ENCODE data around the gene HUNK. TPM values are rescaled to one million over a fixed set of nuclear protein-coding genes. Genes with fewer than 3 reads are reported as not detected.

HUNK gene
- total RNA-seq, 4 donors from 2014 or later: 0.42 to 3.2 (median 1.0) TPM

DNA sequence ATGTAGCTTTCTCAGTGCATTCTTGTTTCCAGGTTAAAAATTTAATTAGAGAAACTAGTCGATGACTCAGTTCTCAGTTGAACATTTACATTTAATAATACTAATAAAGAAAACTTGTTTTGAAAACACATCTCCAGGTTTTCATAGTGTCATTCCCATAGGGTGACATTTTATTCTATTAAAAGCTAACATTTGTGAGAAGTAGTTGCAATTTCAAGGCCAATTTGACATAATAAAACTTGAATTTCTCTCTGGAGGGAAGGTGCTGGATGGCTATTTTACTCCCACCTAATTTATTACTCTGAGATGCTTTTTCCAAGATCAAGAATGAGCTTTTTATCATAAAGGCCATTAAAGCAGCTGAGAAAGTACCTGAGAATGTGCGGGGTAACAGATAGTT lies 16.6 kb downstream of the HUNK start:
- no peak overlapping the region for H3K27ac ChIP-seq (replicated peaks in 1 of 4)
- no peaks in the 10 kb centered on the region for H3K9me3 ChIP-seq
- H3K36me3 ChIP-seq: no peaks in the 10 kb centered on the region
- TF ChIP-seq, protein P1, sequence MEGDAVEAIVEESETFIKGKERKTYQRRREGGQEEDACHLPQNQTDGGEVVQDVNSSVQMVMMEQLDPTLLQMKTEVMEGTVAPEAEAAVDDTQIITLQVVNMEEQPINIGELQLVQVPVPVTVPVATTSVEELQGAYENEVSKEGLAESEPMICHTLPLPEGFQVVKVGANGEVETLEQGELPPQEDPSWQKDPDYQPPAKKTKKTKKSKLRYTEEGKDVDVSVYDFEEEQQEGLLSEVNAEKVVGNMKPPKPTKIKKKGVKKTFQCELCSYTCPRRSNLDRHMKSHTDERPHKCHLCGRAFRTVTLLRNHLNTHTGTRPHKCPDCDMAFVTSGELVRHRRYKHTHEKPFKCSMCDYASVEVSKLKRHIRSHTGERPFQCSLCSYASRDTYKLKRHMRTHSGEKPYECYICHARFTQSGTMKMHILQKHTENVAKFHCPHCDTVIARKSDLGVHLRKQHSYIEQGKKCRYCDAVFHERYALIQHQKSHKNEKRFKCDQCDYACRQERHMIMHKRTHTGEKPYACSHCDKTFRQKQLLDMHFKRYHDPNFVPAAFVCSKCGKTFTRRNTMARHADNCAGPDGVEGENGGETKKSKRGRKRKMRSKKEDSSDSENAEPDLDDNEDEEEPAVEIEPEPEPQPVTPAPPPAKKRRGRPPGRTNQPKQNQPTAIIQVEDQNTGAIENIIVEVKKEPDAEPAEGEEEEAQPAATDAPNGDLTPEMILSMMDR (IDR thresholded peaks at IDR 0.05): no peak
- no peak for TF ChIP-seq EP300 (IDR thresholded peaks at IDR 0.05)
- no peak for TF ChIP-seq POLR2AphosphoS5 (IDR thresholded peaks at IDR 0.05)
- TF ChIP-seq POLR2A (IDR thresholded peaks at IDR 0.05; ENCODE audit: low read depth): no peak
- H3K4me3 ChIP-seq: no peak overlapping the region
- 84% methylated on average over 2 of the region's 2 CpGs for WGBS
- DNase-seq (ENCODE audit: extremely low spot score): no peak
- H3K27me3 ChIP-seq: peaks cover 0 to 16% (median 0%) of the 10 kb centered on the region in 4 donors
- H3K4me1 ChIP-seq: no peaks in the 10 kb centered on the region
- intact Hi-C loops (cut with DNase I): no loop called here

DNA sequence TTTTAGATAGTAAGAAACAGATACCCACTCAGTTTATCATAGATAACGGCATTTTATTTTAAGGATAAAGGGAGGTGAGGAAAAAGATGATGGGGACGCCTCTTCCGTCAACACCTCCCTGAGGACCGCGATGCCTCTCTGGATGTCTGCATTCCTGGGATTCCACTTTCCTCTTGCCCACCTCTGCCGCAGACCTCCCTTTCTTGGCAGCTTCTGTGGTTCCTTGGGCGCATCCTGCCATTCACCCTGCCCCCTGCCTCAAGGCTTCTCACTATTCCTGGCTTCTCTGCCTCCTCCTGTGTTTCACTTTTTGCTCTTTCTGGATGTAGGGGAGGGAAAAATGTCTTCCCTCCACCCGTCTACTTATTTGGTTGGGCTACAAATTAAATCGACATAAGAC lies 19.9 kb downstream of the HUNK start:
- H3K27me3 ChIP-seq: peaks cover 0 to 3% (median 0%) of the 10 kb centered on the region in 4 donors
- H3K9me3 ChIP-seq: no peaks in the 10 kb centered on the region
- 67% methylated on average over 9 of the region's 9 CpGs for WGBS
- H3K4me3 ChIP-seq: no peak overlapping the region
- no peak for DNase-seq (ENCODE audit: extremely low spot score)
- no peaks in the 10 kb centered on the region for H3K4me1 ChIP-seq
- TF ChIP-seq, protein P1 (IDR thresholded peaks at IDR 0.05): no peak
- TF ChIP-seq POLR2AphosphoS5 (IDR thresholded peaks at IDR 0.05) (no peak), EP300 (IDR thresholded peaks at IDR 0.05) (no peak), POLR2A (IDR thresholded peaks at IDR 0.05; ENCODE audit: low read depth) (no peak)
- no peaks in the 10 kb centered on the region for H3K36me3 ChIP-seq
- intact Hi-C loops (cut with DNase I): no loop called here
- H3K27ac ChIP-seq (replicated peaks in 1 of 4): no peak overlapping the region

DNA sequence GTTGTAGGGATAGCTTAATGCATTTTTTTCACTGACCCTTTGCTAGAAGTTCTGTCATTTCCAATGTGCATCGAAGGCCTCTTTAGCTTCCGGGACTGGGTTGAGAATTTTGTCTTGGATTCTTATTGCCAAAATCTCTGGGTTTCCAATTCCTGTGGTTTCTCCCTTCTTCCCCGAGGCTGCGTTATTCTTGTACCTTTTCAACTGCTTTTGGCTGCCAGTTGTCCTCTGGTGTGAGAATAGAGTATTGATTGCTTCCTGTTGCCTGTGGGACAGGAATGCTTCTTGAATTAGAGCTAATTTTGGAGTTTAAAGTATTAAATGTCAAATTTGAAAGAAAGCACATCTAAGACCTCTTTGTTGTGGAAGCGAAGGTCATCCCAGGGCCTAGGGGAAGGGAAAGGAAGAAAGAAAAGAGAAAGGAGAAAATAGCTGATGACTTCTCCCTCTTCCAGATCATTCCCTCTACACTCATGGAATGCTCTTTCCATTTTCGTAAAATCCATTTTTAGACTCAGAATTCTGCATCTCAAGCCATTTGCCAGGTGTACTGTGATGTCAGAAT lies 21.1 kb downstream of the HUNK start:
- no peak overlapping the region for H3K4me3 ChIP-seq
- no peaks in the 10 kb centered on the region for H3K9me3 ChIP-seq
- H3K27me3 ChIP-seq: peaks cover 0 to 3% (median 0%) of the 10 kb centered on the region in 4 donors
- 75% methylated on average over 6 of the region's 6 CpGs for WGBS
- intact Hi-C loops (cut with DNase I): no loop called here
- TF ChIP-seq POLR2A (IDR thresholded peaks at IDR 0.05; ENCODE audit: low read depth): no peak
- no peaks in the 10 kb centered on the region for H3K36me3 ChIP-seq
- H3K27ac ChIP-seq (replicated peaks in 1 of 4): no peak overlapping the region
- H3K4me1 ChIP-seq: no peaks in the 10 kb centered on the region
- no peak for DNase-seq (ENCODE audit: extremely low spot score)

DNA sequence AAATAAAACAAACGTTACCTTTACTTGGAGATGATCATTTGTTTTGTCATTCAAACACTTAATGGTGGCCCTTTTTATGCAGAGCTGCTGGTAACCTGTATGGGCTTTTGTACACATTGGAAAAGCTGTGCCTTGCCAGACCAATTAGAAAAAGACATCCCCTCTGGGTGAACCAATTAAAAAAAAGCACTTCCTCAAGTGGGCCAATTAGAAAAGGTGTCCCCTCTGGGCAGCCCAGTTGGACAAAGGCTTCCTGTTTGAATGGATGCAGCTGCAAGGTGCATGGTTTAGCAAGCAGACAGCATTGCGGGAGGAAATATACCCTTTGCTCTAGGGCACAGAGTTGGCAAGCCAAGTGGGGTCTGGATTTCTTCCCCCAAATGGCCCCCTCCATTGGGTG lies 21.6 kb downstream of the HUNK start:
- H3K4me1 ChIP-seq: no peaks in the 10 kb centered on the region
- no peak for TF ChIP-seq POLR2A (IDR thresholded peaks at IDR 0.05; ENCODE audit: low read depth)
- TF ChIP-seq EP300 (IDR thresholded peaks at IDR 0.05): no peak
- H3K9me3 ChIP-seq: no peaks in the 10 kb centered on the region
- H3K4me3 ChIP-seq: no peak overlapping the region
- no peak for DNase-seq (ENCODE audit: extremely low spot score)
- peaks cover 0 to 3% (median 0%) of the 10 kb centered on the region in 4 donors for H3K27me3 ChIP-seq
- WGBS: 59% methylated on average over 1 of the region's 2 CpGs
- intact Hi-C loops (cut with DNase I): no loop called here
- H3K27ac ChIP-seq (replicated peaks in 1 of 4): no peak overlapping the region
- no peaks in the 10 kb centered on the region for H3K36me3 ChIP-seq

DNA sequence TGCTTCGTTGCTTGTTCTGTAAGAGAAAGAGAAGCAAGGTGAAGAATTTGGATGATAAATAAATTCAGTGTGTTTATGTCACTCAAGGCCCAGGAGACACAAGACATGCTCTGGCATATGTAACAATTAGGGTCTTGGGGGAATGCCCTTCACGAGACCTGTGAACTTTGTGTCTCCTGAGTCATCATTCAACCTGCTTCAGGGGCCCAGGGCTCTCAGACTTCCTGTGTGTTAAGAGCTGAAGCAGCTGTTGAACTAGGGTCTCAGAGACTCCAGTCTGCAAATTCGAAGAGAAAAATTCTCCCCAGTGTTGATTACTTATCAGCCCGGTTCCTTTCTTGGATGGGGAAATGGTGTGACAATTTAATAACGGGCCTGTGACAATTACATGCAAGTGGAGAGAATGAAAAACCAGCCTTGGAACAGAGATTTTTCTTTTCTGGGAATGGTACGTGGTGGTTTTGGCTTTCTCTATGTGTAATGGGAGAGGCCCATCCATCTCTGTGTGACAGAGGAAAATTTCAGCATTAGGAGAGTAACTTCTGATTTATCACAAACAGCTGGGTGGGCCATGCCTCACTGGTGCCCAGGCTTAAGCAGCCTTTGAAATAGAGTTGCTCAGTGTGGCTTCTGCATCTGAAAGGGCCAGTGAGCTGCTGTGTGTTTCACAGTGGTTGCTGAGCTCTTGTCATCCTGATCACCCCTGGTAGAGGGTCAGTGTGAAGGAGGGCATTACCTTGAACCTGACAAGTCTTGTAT lies 22.4 kb downstream of the HUNK start:
- DNase-seq (ENCODE audit: extremely low spot score): no peak
- no peak for TF ChIP-seq POLR2AphosphoS5 (IDR thresholded peaks at IDR 0.05)
- TF ChIP-seq EP300 (IDR thresholded peaks at IDR 0.05): no peak
- TF ChIP-seq, protein P1 (IDR thresholded peaks at IDR 0.05): no peak
- TF ChIP-seq POLR2A (IDR thresholded peaks at IDR 0.05; ENCODE audit: low read depth): no peak
- H3K27me3 ChIP-seq: peaks cover 0 to 3% (median 0%) of the 10 kb centered on the region in 4 donors
- intact Hi-C loops (cut with DNase I): no loop called here
- H3K4me3 ChIP-seq: no peak overlapping the region
- H3K9me3 ChIP-seq: no peaks in the 10 kb centered on the region
- 61% methylated on average over 6 of the region's 6 CpGs for WGBS
- H3K36me3 ChIP-seq: no peaks in the 10 kb centered on the region
- no peak overlapping the region for H3K27ac ChIP-seq (replicated peaks in 1 of 4)
- H3K4me1 ChIP-seq: no peaks in the 10 kb centered on the region
